Parathyroid adenoma (tissue), 2 donors: ENCODE results near the gene GPER1.
A peak's percentile ranks its signal among the peaks of the same experiment; 100 is the strongest.

Experiments used
- H2AFZ ChIP-seq: fragments of 300-600 bp; sonication (generic); one replicate; pipeline ENCODE4 v1.7.0; 2017; ENCODE audit warnings: antibody characterized with exemption, mild to moderate bottlenecking
- H3K27ac ChIP-seq: fragments of 300-600 bp; sonication (generic); one replicate; pipeline ENCODE4 v1.7.0; 2017
- H3K27me3 ChIP-seq: fragments of 300-600 bp; sonication (generic); one replicate; pipeline ENCODE4 v1.7.0; 2017; ENCODE audit warnings: low read length; ENCODE audit not compliant: control insufficient read depth, insufficient read depth
- H3K36me3 ChIP-seq: fragments of 300-600 bp; sonication (generic); one replicate; pipeline ENCODE4 v1.7.0; 2017; ENCODE audit warnings: low read length; ENCODE audit not compliant: control insufficient read depth, insufficient read depth
- H3K4me1 ChIP-seq: fragments of 300-600 bp; sonication (generic); one replicate; pipeline ENCODE4 v1.7.0; 2017; ENCODE audit warnings: control low read depth
- H3K4me2 ChIP-seq: fragments of 300-600 bp; sonication (generic); one replicate; pipeline ENCODE4 v1.7.0; 2017; ENCODE audit warnings: low read length
- H3K4me3 ChIP-seq: fragments of 300-600 bp; sonication (generic); one replicate; pipeline ENCODE4 v1.7.0; 2017; ENCODE audit warnings: low read depth, low read length
- H3K79me2 ChIP-seq: fragments of 300-600 bp; sonication (generic); one replicate; pipeline ENCODE4 v1.7.0; 2017; ENCODE audit warnings: control low read depth
- H3K9ac ChIP-seq: fragments of 300-600 bp; sonication (generic); one replicate; pipeline ENCODE4 v1.7.0; 2017; ENCODE audit warnings: mild to moderate bottlenecking
- H3K9me3 ChIP-seq: fragments of 300-600 bp; sonication (generic); one replicate; pipeline ENCODE4 v1.7.0; 2017; ENCODE audit warnings: low read length; ENCODE audit not compliant: control insufficient read depth
- TF ChIP-seq, protein P1 (sequence below): fragments of 300-600 bp; sonication (generic); IDR thresholded peaks from one replicate; pipeline ENCODE4 v1.7.0; 2017; ENCODE audit warnings: antibody characterized with exemption, mild to moderate bottlenecking
- donor health status: primary hyperparathyroidism.

Gene GPER1

DNA sequence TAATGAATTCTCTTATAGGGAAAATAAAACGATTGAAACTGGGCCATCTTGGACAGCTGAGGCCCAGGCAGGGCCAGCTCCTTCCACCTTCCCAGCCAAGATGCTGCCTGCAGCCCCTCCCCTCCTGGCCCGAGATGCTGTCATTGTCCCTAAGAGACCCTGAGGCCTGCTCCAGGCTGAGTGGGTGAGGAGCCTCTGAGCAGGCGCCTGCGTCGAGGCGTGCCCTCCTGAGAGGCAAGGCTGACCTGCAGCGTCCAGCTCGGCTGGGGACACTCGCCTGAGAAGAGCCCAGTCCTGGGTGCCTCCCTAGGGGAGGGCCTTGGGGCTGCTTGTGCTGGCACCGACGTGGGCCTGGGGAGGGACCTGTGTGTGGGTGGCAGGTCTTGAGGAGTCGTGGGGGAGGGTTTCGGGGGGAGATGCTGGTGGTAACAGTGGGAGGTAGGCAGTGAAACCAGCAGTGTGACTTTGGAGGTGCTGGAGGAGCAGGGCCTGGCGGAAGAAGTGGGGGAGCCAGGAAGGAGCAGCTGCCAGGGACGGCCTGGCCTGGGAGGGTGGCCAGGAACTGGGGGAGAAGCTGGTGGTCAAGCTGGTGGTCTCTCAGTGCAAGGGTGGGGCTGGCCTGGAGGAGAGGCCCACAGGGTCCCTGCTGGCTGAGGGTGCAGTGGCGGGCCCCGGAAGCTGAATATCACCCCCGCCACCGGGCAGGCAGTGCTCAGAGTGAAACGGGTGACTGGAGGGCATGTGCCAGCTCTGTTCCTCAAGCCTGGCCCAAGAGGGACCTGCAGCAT is 35.7 kb upstream of the GPER1 start:
- Histone ChIP-seq H3K36me3 (no peaks in the 10 kb centered on the region), H3K27ac (peak overlapping the region; percentile 57), H3K9me3 (no peaks in the 10 kb centered on the region), H3K27me3 (no peaks in the 10 kb centered on the region), H3K9ac (no peak overlapping the region), H3K79me2 (peaks cover 19% of the 10 kb centered on the region), H2AFZ (no peak overlapping the region), H3K4me3 (no peak overlapping the region), H3K4me2 (no peak overlapping the region), H3K4me1 (peaks cover 6% of the 10 kb centered on the region)
- TF ChIP-seq, protein P1, sequence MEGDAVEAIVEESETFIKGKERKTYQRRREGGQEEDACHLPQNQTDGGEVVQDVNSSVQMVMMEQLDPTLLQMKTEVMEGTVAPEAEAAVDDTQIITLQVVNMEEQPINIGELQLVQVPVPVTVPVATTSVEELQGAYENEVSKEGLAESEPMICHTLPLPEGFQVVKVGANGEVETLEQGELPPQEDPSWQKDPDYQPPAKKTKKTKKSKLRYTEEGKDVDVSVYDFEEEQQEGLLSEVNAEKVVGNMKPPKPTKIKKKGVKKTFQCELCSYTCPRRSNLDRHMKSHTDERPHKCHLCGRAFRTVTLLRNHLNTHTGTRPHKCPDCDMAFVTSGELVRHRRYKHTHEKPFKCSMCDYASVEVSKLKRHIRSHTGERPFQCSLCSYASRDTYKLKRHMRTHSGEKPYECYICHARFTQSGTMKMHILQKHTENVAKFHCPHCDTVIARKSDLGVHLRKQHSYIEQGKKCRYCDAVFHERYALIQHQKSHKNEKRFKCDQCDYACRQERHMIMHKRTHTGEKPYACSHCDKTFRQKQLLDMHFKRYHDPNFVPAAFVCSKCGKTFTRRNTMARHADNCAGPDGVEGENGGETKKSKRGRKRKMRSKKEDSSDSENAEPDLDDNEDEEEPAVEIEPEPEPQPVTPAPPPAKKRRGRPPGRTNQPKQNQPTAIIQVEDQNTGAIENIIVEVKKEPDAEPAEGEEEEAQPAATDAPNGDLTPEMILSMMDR, result no peak

GRCh38 chr7:1053002-1053411 is 34.9 kb upstream of the GPER1 start:
- H3K4me2 ChIP-seq, result no peak overlapping the region
- peak overlapping the region; percentile 57 for H3K27ac ChIP-seq
- no peaks in the 10 kb centered on the region for H3K27me3 ChIP-seq
- H3K36me3 ChIP-seq, result no peaks in the 10 kb centered on the region
- peaks cover 23% of the 10 kb centered on the region for H3K79me2 ChIP-seq
- no peaks in the 10 kb centered on the region for H3K4me1 ChIP-seq
- H3K9me3 ChIP-seq, result no peaks in the 10 kb centered on the region
- no peak overlapping the region for H3K9ac ChIP-seq
- H2AFZ ChIP-seq, result no peak overlapping the region
- TF ChIP-seq, protein P1, result no peak
- H3K4me3 ChIP-seq, result no peak overlapping the region

GRCh38 chr7:1053816-1054370 is 34.0 kb upstream of the GPER1 start:
- Histone ChIP-seq H3K27me3 (no peaks in the 10 kb centered on the region), H3K4me3 (no peak overlapping the region), H3K79me2 (peaks cover 24% of the 10 kb centered on the region), H3K27ac (peak overlapping the region; percentile 57), H3K4me2 (no peak overlapping the region), H2AFZ (no peak overlapping the region), H3K9me3 (no peaks in the 10 kb centered on the region), H3K36me3 (no peaks in the 10 kb centered on the region), H3K4me1 (no peaks in the 10 kb centered on the region), H3K9ac (no peak overlapping the region)
- TF ChIP-seq, protein P1, result no peak

DNA sequence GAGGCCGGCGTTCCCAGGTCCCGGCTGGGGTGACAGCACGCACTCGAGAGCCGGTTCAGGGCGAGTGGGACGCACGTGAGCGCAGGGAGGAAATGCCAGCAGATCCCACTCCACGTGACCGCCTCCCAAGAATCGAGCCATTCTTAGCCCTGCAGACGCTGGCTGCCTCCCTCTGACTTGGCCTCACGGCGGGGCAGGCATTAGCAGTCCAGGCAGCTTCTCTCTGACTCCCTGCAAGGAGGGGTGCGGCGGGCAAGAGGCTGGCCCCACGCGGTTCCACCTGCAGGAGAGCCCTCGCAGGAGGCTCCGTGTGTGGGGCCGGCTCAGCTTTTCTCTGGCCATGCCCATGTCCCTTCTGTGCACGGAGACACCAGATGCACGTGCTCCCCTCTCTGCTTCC is 33.5 kb upstream of the GPER1 start:
- Histone ChIP-seq H3K79me2 (peaks cover 26% of the 10 kb centered on the region), H3K27me3 (no peaks in the 10 kb centered on the region), H3K4me3 (no peak overlapping the region), H3K9ac (no peak overlapping the region), H3K36me3 (no peaks in the 10 kb centered on the region), H3K27ac (no peak overlapping the region), H3K4me1 (no peaks in the 10 kb centered on the region), H3K4me2 (no peak overlapping the region), H2AFZ (no peak overlapping the region), H3K9me3 (no peaks in the 10 kb centered on the region)
- TF ChIP-seq, protein P1, result no peak
